ENCODE data around the gene CYB5A. TPM values are rescaled to one million over a fixed set of nuclear protein-coding genes. Genes with fewer than 3 reads are reported as not detected.

Gene CYB5A
- total RNA-seq, 4 donors from 2014 or later = 232 to 490 (median 267) TPM

DNA sequence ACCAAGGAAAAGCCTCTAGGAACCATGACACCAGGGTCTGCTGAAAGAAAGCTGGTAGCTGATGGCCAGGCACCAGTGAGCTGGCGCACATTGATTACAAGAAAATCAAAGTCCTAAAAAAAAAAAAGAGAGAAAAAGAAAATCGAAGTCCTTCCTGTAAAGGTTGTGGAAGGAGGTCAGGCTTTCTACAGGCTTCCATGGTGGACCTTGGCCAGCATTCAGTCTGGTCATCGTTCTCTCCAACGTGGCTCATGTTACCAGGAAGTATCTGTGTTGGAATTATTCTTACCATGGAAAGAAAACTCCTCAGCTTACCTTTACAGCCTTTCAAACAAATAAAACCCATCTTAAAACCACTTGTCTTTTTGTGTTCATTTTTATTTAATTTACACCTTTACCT, 65.6 kb downstream of the CYB5A start:
- H3K27me3 ChIP-seq = no peaks in the 10 kb centered on the region
- TF ChIP-seq, protein P1, sequence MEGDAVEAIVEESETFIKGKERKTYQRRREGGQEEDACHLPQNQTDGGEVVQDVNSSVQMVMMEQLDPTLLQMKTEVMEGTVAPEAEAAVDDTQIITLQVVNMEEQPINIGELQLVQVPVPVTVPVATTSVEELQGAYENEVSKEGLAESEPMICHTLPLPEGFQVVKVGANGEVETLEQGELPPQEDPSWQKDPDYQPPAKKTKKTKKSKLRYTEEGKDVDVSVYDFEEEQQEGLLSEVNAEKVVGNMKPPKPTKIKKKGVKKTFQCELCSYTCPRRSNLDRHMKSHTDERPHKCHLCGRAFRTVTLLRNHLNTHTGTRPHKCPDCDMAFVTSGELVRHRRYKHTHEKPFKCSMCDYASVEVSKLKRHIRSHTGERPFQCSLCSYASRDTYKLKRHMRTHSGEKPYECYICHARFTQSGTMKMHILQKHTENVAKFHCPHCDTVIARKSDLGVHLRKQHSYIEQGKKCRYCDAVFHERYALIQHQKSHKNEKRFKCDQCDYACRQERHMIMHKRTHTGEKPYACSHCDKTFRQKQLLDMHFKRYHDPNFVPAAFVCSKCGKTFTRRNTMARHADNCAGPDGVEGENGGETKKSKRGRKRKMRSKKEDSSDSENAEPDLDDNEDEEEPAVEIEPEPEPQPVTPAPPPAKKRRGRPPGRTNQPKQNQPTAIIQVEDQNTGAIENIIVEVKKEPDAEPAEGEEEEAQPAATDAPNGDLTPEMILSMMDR (IDR thresholded peaks at IDR 0.05) = no peak
- no peak for TF ChIP-seq POLR2A (IDR thresholded peaks at IDR 0.05)
- no peak for TF ChIP-seq EP300 (IDR thresholded peaks at IDR 0.05)
- no peaks in the 10 kb centered on the region for H3K36me3 ChIP-seq
- no peak overlapping the region for H3K4me3 ChIP-seq
- no peak for DNase-seq (ENCODE audit: low spot score in 2 of 2)
- H3K27ac ChIP-seq = peak overlapping the region in 1 of 4 donors; percentile 27
- peaks cover 0 to 4% (median 0%) of the 10 kb centered on the region in 4 donors for H3K9me3 ChIP-seq
- no peaks in the 10 kb centered on the region for H3K4me1 ChIP-seq
- 77 to 81% methylated on average over 4 of the region's 4 CpGs for WGBS, 2 donors

DNA sequence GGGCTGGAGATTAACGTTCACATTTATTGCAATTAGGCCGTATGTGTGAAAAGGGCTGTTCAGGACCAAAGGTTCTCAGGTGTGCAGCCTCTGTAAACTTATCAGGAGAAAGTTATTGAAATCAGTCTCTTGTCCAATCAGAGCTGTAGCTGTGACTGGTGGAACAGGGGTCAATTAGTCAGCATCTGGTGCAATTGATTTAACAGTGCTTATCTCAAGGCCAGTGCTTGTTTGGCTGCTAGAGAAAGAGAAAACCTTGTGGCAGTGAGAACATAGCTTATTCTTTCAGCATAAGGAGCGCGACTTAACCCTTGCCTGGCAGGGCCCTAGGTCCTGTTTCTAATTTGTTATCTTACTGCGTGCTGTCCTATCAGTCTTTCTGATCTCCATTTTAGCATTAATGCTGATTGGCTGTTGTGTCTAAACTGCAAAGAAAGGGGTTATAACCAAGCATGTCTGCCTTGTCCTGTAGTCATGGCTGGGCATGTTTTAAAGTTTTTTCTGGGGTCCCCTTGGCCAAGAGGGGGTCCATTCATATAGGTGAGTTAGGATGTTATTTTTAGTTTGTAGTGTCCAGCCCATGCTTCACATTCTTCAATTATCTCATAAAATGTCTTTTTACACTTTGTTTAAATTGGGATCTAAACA, 66.4 kb downstream of the CYB5A start:
- no peak for DNase-seq (ENCODE audit: low spot score in 2 of 2)
- no peaks in the 10 kb centered on the region for H3K27me3 ChIP-seq
- H3K27ac ChIP-seq = peak overlapping the region in 1 of 4 donors; percentile 27
- no peak for TF ChIP-seq EP300 (IDR thresholded peaks at IDR 0.05)
- TF ChIP-seq POLR2A (IDR thresholded peaks at IDR 0.05) = no peak
- TF ChIP-seq, protein P1 (IDR thresholded peaks at IDR 0.05) = no peak
- no peaks in the 10 kb centered on the region for H3K4me1 ChIP-seq
- no peak overlapping the region for H3K4me3 ChIP-seq
- 67 to 68% methylated on average over 5 of the region's 5 CpGs for WGBS, 2 donors
- H3K9me3 ChIP-seq = peaks cover 0 to 4% (median 0%) of the 10 kb centered on the region in 4 donors
- H3K36me3 ChIP-seq = no peaks in the 10 kb centered on the region

DNA sequence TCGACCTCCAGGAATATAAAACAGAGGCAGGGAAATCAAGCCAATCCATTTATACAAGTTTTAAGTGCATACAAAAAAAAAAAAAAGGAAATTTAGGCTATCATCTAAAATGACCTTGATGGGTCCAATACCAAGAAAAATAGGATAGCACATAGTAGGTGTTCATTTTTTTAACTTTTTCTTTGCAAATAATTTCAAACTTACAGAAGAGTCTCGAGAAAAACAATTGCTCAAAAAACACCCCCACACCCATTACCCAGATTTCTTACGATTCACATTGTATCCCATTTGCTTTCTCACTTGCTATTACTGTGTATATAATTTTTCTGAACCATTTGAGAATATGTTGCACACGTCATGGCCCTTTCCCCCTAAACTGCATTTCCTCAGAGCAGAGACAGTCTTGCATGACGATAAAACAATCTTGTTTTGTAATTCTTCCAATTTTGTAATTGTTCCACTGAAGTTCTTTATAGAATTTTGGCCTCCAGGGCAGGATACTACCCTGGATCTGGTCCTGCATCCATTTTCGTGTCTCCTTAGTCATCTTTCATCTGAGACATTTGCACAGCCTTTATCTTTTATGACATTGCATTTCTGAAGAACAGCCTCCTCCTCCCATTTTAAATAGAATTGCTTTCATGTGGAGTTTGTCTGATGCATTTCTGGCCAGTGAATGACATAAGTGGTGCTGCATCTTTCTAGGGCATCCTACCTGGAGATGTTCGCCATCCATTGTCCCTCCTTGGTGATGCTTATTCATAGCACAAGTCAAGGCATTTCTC, 68.9 kb downstream of the CYB5A start:
- Histone ChIP-seq H3K27me3 (no peaks in the 10 kb centered on the region), H3K4me3 (no peak overlapping the region), H3K27ac (no peak overlapping the region), H3K4me1 (no peaks in the 10 kb centered on the region), H3K36me3 (no peaks in the 10 kb centered on the region), H3K9me3 (peaks cover 0 to 4% (median 0%) of the 10 kb centered on the region in 4 donors)
- TF ChIP-seq POLR2A (IDR thresholded peaks at IDR 0.05) = no peak
- TF ChIP-seq EP300 (IDR thresholded peaks at IDR 0.05) = no peak
- TF ChIP-seq, protein P1 (IDR thresholded peaks at IDR 0.05) = no peak
- WGBS, 2 donors = 86% methylated on average over 7 of the region's 7 CpGs
- no peak for DNase-seq (ENCODE audit: low spot score in 2 of 2)

DNA sequence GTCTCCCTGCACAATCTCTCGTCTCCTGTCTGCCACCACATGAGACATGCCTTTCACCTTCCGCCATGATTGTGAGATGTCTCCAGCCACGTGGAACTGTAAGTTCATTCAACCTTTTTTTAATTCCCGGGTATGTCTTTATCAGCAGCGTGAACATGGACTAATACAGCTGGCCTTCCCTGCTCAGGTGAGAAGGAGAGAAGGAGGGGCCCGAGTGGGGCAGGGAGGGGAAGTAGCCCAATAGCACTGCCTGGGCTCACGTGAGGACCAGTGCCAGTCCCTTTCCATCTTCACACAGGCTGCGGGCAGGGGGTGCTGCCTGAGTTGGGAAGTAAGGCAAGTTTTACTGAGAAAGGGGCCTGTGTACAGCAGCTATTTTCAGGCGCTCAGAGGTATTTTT, 70.7 kb downstream of the CYB5A start:
- no peak for DNase-seq (ENCODE audit: low spot score in 2 of 2)
- no peak for TF ChIP-seq EP300 (IDR thresholded peaks at IDR 0.05)
- TF ChIP-seq, protein P1 (IDR thresholded peaks at IDR 0.05) = no peak
- no peak for TF ChIP-seq POLR2A (IDR thresholded peaks at IDR 0.05)
- no peaks in the 10 kb centered on the region for H3K4me1 ChIP-seq
- no peaks in the 10 kb centered on the region for H3K9me3 ChIP-seq
- WGBS, 2 donors = 92% methylated on average over 9 of the region's 9 CpGs
- H3K27ac ChIP-seq = no peak overlapping the region
- no peak overlapping the region for H3K4me3 ChIP-seq
- H3K36me3 ChIP-seq = no peaks in the 10 kb centered on the region
- no peaks in the 10 kb centered on the region for H3K27me3 ChIP-seq

DNA sequence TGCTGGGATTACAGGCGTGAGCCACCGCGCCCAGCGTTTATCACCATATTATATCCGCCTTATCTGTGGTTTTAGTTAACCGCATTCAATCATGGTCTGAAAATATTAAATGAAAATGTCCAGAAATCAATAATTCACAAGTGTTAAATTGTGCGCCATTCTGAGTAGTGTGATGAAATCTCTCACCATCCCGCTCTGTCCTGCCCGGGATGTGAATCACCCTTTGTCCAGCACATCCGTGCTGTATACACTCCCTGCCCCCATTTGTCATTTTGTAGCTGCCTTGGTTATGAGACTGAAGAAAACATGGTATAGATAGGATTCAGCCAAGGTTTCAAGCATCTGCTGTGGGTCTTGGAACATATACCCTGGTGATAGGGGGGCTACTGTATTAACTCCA, 72.7 kb downstream of the CYB5A start:
- WGBS, 2 donors = 83 to 86% methylated on average over 10 of the region's 10 CpGs
- TF ChIP-seq EP300 (IDR thresholded peaks at IDR 0.05) = no peak
- no peak for TF ChIP-seq POLR2A (IDR thresholded peaks at IDR 0.05)
- TF ChIP-seq, protein P1 (IDR thresholded peaks at IDR 0.05) = no peak
- Histone ChIP-seq H3K27ac (no peak overlapping the region), H3K9me3 (no peaks in the 10 kb centered on the region), H3K27me3 (no peaks in the 10 kb centered on the region), H3K4me1 (no peaks in the 10 kb centered on the region), H3K36me3 (no peaks in the 10 kb centered on the region), H3K4me3 (no peak overlapping the region)
- no peak for DNase-seq (ENCODE audit: low spot score in 2 of 2)
